Measurements from ENCODE around the gene ANKRD11. TPM values are rescaled to one million over a fixed set of nuclear protein-coding genes. Genes with fewer than 3 reads are reported as not detected.

ANKRD11 gene
- total and polyA plus RNA-seq, 2 donors (not counting 1 experiment from before 2014, with no cell fraction given): 41.5 to 71.2 TPM

- peak; percentile 48 to 77 for DNase-seq (ENCODE audit: low read depth in 2 of 2)
- no peak for TF ChIP-seq EZH2 (IDR thresholded peaks at IDR 0.05; ENCODE audit: low read length, missing control alignments)
- TF ChIP-seq, protein P1, sequence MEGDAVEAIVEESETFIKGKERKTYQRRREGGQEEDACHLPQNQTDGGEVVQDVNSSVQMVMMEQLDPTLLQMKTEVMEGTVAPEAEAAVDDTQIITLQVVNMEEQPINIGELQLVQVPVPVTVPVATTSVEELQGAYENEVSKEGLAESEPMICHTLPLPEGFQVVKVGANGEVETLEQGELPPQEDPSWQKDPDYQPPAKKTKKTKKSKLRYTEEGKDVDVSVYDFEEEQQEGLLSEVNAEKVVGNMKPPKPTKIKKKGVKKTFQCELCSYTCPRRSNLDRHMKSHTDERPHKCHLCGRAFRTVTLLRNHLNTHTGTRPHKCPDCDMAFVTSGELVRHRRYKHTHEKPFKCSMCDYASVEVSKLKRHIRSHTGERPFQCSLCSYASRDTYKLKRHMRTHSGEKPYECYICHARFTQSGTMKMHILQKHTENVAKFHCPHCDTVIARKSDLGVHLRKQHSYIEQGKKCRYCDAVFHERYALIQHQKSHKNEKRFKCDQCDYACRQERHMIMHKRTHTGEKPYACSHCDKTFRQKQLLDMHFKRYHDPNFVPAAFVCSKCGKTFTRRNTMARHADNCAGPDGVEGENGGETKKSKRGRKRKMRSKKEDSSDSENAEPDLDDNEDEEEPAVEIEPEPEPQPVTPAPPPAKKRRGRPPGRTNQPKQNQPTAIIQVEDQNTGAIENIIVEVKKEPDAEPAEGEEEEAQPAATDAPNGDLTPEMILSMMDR (conservative IDR thresholded peaks at IDR 0.05 in 1 of 2, IDR thresholded peaks at IDR 0.05 in 1 of 2; ENCODE audit: low read depth in 1 of 2, low read length in 2 of 2): no peak
- H3K27ac ChIP-seq (ENCODE audit: insufficient read depth, low read length): no peak overlapping the region
- H3K4me2 ChIP-seq (ENCODE audit: extremely low read depth, insufficient read depth, low read length): no peak overlapping the region
- H2AFZ ChIP-seq (ENCODE audit: low read length): no peak overlapping the region
- H3K36me3 ChIP-seq (ENCODE audit: control insufficient read depth, insufficient read depth, low read length): no peaks in the 10 kb centered on the region
- no peak overlapping the region for H3K4me3 ChIP-seq (replicated peaks in 1 of 4; ENCODE audit: control extremely low read depth in 1 of 4, insufficient read depth in 1 of 4, low read depth in 3 of 4, low read length in 4 of 4)
- peaks cover 9% of the 10 kb centered on the region for H4K20me1 ChIP-seq (ENCODE audit: control insufficient read depth, extremely low read depth, insufficient read depth, low read length)
- no peak overlapping the region for H3K9ac ChIP-seq (ENCODE audit: insufficient read depth, low read length)
- H3K79me2 ChIP-seq (ENCODE audit: control insufficient read depth, insufficient read depth, low read length): peaks cover 99% of the 10 kb centered on the region
- H3K9me3 ChIP-seq (ENCODE audit: control insufficient read depth, insufficient read depth, low read depth, low read length): no peaks in the 10 kb centered on the region
- peaks cover 17% of the 10 kb centered on the region for H3K4me1 ChIP-seq (ENCODE audit: control insufficient read depth, extremely low read depth, insufficient read depth, low read length)
- H3K27me3 ChIP-seq (ENCODE audit: control insufficient read depth, insufficient read depth, low read length): no peaks in the 10 kb centered on the region
Observed at GRCh38 chr16:89473791-89474414, 16.5 kb downstream of the ANKRD11 start.

GRCh38 chr16:89473136-89473712, 17.1 kb downstream of the ANKRD11 start:
- no peak overlapping the region for H3K9ac ChIP-seq (ENCODE audit: insufficient read depth, low read length)
- H4K20me1 ChIP-seq (ENCODE audit: control insufficient read depth, extremely low read depth, insufficient read depth, low read length): peaks cover 9% of the 10 kb centered on the region
- no peak overlapping the region for H3K27ac ChIP-seq (ENCODE audit: insufficient read depth, low read length)
- H3K27me3 ChIP-seq (ENCODE audit: control insufficient read depth, insufficient read depth, low read length): no peaks in the 10 kb centered on the region
- peaks cover 14% of the 10 kb centered on the region for H3K4me1 ChIP-seq (ENCODE audit: control insufficient read depth, extremely low read depth, insufficient read depth, low read length)
- DNase-seq (ENCODE audit: low read depth in 2 of 2): peak in 1 of 2 donors; percentile 12
- no peak overlapping the region for H2AFZ ChIP-seq (ENCODE audit: low read length)
- no peaks in the 10 kb centered on the region for H3K36me3 ChIP-seq (ENCODE audit: control insufficient read depth, insufficient read depth, low read length)
- peaks cover 99% of the 10 kb centered on the region for H3K79me2 ChIP-seq (ENCODE audit: control insufficient read depth, insufficient read depth, low read length)
- H3K4me2 ChIP-seq (ENCODE audit: extremely low read depth, insufficient read depth, low read length): no peak overlapping the region
- H3K9me3 ChIP-seq (ENCODE audit: control insufficient read depth, insufficient read depth, low read depth, low read length): no peaks in the 10 kb centered on the region
- TF ChIP-seq, protein P1 (conservative IDR thresholded peaks at IDR 0.05 in 1 of 2, IDR thresholded peaks at IDR 0.05 in 1 of 2; ENCODE audit: low read depth in 1 of 2, low read length in 2 of 2): no peak
- TF ChIP-seq EZH2 (IDR thresholded peaks at IDR 0.05; ENCODE audit: low read length, missing control alignments): no peak
- H3K4me3 ChIP-seq (replicated peaks in 1 of 4; ENCODE audit: control extremely low read depth in 1 of 4, insufficient read depth in 1 of 4, low read depth in 3 of 4, low read length in 4 of 4): no peak overlapping the region

GRCh38 chr16:89472711-89473075, 17.7 kb downstream of the ANKRD11 start:
- Histone ChIP-seq H3K4me1 (ENCODE audit: control insufficient read depth, extremely low read depth, insufficient read depth, low read length) (peaks cover 14% of the 10 kb centered on the region), H3K79me2 (ENCODE audit: control insufficient read depth, insufficient read depth, low read length) (peaks cover 99% of the 10 kb centered on the region), H2AFZ (ENCODE audit: low read length) (no peak overlapping the region), H3K4me2 (ENCODE audit: extremely low read depth, insufficient read depth, low read length) (no peak overlapping the region), H4K20me1 (ENCODE audit: control insufficient read depth, extremely low read depth, insufficient read depth, low read length) (peaks cover 9% of the 10 kb centered on the region), H3K27me3 (ENCODE audit: control insufficient read depth, insufficient read depth, low read length) (no peaks in the 10 kb centered on the region), H3K36me3 (ENCODE audit: control insufficient read depth, insufficient read depth, low read length) (no peaks in the 10 kb centered on the region), H3K4me3 (replicated peaks in 1 of 4; ENCODE audit: control extremely low read depth in 1 of 4, insufficient read depth in 1 of 4, low read depth in 3 of 4, low read length in 4 of 4) (no peak overlapping the region), H3K27ac (ENCODE audit: insufficient read depth, low read length) (no peak overlapping the region), H3K9ac (ENCODE audit: insufficient read depth, low read length) (no peak overlapping the region), H3K9me3 (ENCODE audit: control insufficient read depth, insufficient read depth, low read depth, low read length) (no peaks in the 10 kb centered on the region)
- TF ChIP-seq, protein P1 (conservative IDR thresholded peaks at IDR 0.05 in 1 of 2, IDR thresholded peaks at IDR 0.05 in 1 of 2; ENCODE audit: low read depth in 1 of 2, low read length in 2 of 2): no peak
- no peak for TF ChIP-seq EZH2 (IDR thresholded peaks at IDR 0.05; ENCODE audit: low read length, missing control alignments)
- DNase-seq (ENCODE audit: low read depth in 2 of 2): no peak
